CD1c-positive myeloid dendritic cell (primary cell): Measurements from ENCODE around the gene ACSL1.

ENCODE experiments used
- DNase-seq: peaks from one replicate; pipeline ENCODE4 v3.0.0-alpha.2; 2016; ENCODE audit errors: extremely low spot score

Gene ACSL1

GRCh38 chr4:184721254-184721653 lies 104.5 kb downstream of the ACSL1 start:
- DNase-seq, result no peak

GRCh38 chr4:184719407-184719806 lies 106.4 kb downstream of the ACSL1 start:
- no peak for DNase-seq

GRCh38 chr4:184715526-184715925 lies 110.2 kb downstream of the ACSL1 start:
- no peak for DNase-seq

GRCh38 chr4:184713887-184714286 lies 111.9 kb downstream of the ACSL1 start:
- no peak for DNase-seq

- no peak for DNase-seq
These were observed 113.4 kb downstream of the ACSL1 start for GRCh38 chr4:184712322-184712721.

GRCh38 chr4:184706453-184706852 lies 119.3 kb downstream of the ACSL1 start:
- DNase-seq, result no peak

GRCh38 chr4:184705692-184706091 lies 120.1 kb downstream of the ACSL1 start:
- no peak for DNase-seq
